Measurements from ENCODE around the gene SFMBT2.
A peak's percentile ranks its signal among the peaks of the same experiment; 100 is the strongest.

SFMBT2 gene

DNA sequence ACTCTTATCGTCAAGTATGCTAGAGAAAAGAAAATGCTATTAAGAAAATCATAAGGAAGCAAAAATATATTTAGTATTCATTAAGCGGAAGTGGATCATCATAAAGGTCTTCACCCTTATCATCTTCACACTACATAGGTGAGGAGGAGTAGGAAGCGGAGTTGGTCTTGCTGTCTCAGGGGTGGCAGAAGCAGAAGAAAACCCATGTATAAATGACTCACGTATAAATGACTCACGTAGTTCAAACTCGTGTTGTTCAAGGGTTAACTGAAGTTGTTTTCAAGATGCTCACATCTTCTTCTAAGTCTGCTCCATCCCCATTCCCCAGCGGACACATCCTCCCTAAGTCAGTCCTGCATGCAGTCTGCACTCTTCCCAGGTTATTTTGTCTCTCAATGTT, 72.4 kb downstream of the SFMBT2 start:
- in situ Hi-C loops (cut with HindIII; ENCODE audit: low pct_unique_long_range_greater_than_20kb, low sequenced_read_pairs), result no loop called here
- DNase-seq (ENCODE audit: low read depth in 1 of 2, low spot score in 1 of 2), result no peak
- TF ChIP-seq JUND (IDR thresholded peaks at IDR 0.05; ENCODE audit: low read depth), result no peak

DNA sequence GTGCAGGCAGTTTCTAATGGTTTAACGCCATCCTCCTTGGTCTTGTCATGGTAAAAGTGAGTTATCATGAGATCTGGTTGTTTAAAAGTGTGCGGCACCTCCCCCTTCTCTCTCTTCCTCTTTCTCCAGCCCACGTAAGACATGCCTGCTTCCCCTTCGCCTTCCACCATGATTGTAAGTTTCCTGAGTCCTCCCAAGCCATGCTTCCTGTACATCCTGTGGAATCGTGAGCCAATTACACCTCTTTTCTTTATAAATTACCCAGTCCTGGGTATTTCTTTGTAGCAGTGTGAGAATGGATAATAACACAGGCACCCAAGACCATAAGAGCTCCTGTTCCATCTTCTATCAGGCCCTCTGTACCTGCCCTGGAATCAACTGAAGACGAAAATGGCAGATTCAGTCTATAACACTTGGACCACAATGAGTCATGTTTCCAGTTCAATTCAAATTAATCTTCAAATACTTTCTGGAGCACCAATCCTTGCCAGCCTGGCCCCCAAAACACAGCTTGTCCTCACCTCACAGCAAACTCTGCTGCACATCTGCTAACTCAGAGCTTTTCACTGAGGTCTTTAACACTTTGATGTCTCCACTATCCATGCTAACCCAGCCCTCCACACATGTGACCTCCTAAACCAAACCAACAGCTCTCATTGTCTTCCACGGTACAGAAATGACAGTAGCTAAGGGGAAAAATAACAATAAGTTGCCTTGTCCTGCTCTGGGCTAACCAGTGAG, 73.2 kb downstream of the SFMBT2 start:
- in situ Hi-C loops (cut with HindIII; ENCODE audit: low pct_unique_long_range_greater_than_20kb, low sequenced_read_pairs), result no loop called here
- no peak for DNase-seq (ENCODE audit: low read depth in 1 of 2, low spot score in 1 of 2)
- TF ChIP-seq JUND (IDR thresholded peaks at IDR 0.05; ENCODE audit: low read depth), result no peak

DNA sequence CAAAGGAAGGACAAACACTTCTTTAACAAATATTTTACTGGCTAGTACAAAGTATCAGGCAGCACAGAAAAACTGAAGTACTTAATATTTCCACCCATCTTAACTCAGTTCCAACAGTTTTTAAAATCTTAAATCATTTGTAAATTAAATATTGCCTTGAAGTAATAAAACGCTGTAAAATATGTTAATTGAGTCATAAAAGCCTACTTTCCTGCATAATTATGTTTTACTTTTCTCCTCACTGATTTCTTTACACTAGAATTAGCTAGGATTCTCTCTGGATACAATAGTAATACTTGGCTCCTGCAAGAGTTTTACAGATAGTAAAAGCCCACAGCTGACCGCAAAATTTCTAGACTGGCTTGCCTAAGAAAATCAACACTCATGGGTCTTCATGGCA, 74.9 kb downstream of the SFMBT2 start:
- DNase-seq (ENCODE audit: low read depth in 1 of 2, low spot score in 1 of 2), result no peak
- in situ Hi-C loops (cut with HindIII; ENCODE audit: low pct_unique_long_range_greater_than_20kb, low sequenced_read_pairs), result no loop called here
- TF ChIP-seq JUND (IDR thresholded peaks at IDR 0.05; ENCODE audit: low read depth), result no peak

DNA sequence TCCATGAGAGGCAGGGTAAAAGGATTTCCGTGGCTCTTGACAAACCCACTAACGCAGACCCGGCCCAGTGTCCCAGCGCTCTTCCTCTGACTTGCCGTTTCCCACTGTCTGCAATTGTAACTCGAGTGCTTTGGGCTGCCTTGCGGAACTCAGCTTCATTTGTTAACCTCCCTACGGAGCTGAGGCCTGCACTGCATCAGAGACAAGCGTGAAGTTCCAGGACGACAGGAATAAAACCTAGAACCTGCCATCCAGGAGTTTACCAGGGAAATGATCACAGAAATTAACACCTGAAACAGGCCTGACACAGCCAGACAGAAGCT, 76.2 kb downstream of the SFMBT2 start:
- in situ Hi-C loops (cut with HindIII; ENCODE audit: low pct_unique_long_range_greater_than_20kb, low sequenced_read_pairs), result no loop called here
- TF ChIP-seq JUND (IDR thresholded peaks at IDR 0.05; ENCODE audit: low read depth), result no peak
- no peak for DNase-seq (ENCODE audit: low read depth in 1 of 2, low spot score in 1 of 2)

DNA sequence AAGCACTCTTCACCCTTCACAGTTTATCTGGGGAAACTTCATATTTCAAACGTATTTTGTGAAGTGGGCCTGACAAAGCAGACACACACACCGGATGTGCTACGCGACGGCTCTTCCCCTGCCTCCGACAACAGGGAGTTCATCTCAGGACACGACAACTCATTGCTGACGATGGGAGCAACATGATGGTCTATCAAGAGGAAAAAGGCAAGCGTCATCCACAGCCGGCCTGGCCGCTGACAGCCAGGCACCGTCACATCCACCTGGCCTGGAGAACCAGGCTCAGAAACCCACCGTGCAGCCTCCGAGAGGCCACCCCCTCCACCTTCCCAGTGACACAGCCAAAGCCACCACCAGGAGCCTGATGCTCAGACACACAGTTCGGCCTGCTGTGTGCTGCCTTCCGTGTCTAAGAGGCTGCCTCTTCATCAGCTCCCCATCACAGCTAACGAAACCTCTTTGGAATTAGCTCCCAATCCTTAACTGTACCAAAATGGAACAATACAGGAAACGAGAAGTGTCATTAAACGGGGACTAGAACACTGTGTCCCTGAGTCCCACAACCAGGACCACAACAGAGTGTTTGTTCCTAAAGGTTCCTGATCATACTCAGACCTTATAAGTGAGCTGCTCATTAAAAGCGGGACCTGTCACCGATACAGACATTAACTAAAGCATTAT, 76.7 kb downstream of the SFMBT2 start:
- TF ChIP-seq JUND (IDR thresholded peaks at IDR 0.05; ENCODE audit: low read depth), result no peak
- no peak for DNase-seq (ENCODE audit: low read depth in 1 of 2, low spot score in 1 of 2)
- in situ Hi-C loops (cut with HindIII; ENCODE audit: low pct_unique_long_range_greater_than_20kb, low sequenced_read_pairs), result no loop called here

DNA sequence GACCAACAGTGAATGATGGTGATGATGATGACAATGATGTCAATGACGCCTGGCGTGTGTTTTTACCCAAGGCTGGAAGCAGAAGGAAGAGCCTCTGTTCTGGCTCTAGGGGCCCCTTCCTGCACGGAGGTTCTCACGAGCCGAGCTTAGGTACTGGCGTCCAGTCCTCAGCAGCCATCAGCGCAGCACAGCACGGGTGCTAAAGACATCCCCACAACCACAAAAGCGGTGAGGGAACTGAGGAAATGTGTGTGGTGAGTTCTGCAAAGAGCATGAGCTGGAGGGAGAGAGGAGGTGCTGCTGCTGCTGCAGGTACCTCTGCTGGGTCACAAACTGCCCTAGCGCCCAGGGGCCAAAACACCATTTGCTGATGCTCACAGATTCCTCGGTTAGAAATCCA, 81.6 kb downstream of the SFMBT2 start:
- no peak for DNase-seq (ENCODE audit: low read depth in 1 of 2, low spot score in 1 of 2)
- in situ Hi-C loops (cut with HindIII; ENCODE audit: low pct_unique_long_range_greater_than_20kb, low sequenced_read_pairs), result no loop called here
- no peak for TF ChIP-seq JUND (IDR thresholded peaks at IDR 0.05; ENCODE audit: low read depth)

DNA sequence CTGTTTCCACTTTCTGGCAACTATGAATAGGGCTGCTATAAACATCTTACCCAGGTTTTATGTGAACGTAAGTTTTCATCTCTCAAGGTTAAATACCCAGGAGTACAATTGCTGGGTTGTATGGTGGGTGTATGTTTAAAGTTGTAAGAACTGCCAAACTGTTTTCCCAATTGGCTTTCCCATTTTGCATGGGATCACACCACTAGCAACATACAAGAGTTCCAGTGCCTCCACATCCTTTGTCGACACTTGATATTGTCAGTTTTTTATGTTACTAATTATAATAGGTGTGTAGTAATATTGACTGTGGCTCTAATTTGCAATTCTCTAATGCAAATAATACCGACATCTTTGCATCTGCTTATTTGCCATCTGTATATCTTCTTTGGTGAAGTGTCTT, 82.9 kb downstream of the SFMBT2 start:
- TF ChIP-seq JUND (IDR thresholded peaks at IDR 0.05; ENCODE audit: low read depth), result no peak
- in situ Hi-C loops (cut with HindIII; ENCODE audit: low pct_unique_long_range_greater_than_20kb, low sequenced_read_pairs), result no loop called here
- no peak for DNase-seq (ENCODE audit: low read depth in 1 of 2, low spot score in 1 of 2)

DNA sequence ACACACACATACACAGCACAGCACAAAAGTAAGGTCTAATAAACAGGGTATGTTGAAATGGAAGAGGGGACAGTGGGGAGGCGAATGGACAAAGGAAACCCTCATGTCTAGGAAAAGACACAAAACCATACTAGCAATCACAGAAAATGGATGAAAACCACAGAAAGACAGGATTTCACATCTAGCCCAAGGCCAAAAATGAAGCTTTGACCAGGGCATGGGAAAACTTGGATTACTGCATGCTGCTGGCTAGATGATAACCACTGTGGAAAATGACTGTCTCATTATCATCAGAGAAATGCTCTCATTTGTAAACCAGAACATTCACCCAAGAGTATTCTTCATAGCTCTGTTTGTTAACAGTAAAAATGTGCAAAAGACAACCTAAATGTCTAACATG, 88.2 kb downstream of the SFMBT2 start:
- TF ChIP-seq JUND (IDR thresholded peaks at IDR 0.05; ENCODE audit: low read depth), result no peak
- no peak for DNase-seq (ENCODE audit: low read depth in 1 of 2, low spot score in 1 of 2)
- in situ Hi-C loops (cut with HindIII; ENCODE audit: low pct_unique_long_range_greater_than_20kb, low sequenced_read_pairs), result no loop called here

DNA sequence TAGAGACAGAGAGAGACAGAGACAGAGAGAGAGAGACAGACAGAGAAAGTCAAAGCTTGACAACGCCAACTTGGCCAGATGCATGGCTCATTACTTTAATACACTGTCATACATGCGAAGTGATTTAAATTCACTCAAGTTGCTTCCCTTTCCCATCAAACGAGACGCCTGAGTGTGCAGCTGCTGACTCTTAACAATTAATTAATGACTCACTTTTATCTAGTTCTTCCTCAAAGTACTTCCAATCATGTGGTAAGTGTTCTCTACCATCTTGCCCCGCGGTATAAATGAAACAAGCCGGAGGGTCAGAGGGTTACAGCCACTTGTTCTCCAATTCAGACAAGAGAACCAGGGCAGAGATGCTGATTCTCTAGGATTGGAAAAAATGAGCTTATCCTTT, 90.8 kb downstream of the SFMBT2 start:
- in situ Hi-C loops (cut with HindIII; ENCODE audit: low pct_unique_long_range_greater_than_20kb, low sequenced_read_pairs), result no loop called here
- no peak for TF ChIP-seq JUND (IDR thresholded peaks at IDR 0.05; ENCODE audit: low read depth)
- DNase-seq (ENCODE audit: low read depth in 1 of 2, low spot score in 1 of 2), result no peak

DNA sequence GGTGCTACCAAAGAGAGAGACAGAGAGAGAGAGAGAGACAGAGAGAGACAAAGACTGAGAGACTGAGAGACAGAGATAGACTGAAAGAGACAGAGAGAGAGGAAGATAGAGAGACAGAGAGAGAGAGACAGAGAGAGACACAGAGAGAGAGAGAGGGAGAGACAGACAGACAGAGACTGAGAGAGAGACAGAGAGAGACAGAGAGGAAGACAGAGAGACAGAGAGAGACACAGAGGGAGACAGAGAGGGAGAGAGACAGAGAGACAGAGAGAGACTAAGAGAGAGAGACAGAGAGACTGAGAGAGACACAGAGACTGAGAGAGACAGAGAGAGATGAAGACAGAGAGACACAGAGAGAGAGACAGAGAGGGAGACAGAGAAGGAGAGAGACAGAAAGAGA, 91.2 kb downstream of the SFMBT2 start:
- DNase-seq (ENCODE audit: low read depth in 1 of 2, low spot score in 1 of 2), result no peak
- in situ Hi-C loops (cut with HindIII; ENCODE audit: low pct_unique_long_range_greater_than_20kb, low sequenced_read_pairs), result no loop called here
- TF ChIP-seq JUND (IDR thresholded peaks at IDR 0.05; ENCODE audit: low read depth), result no peak

DNA sequence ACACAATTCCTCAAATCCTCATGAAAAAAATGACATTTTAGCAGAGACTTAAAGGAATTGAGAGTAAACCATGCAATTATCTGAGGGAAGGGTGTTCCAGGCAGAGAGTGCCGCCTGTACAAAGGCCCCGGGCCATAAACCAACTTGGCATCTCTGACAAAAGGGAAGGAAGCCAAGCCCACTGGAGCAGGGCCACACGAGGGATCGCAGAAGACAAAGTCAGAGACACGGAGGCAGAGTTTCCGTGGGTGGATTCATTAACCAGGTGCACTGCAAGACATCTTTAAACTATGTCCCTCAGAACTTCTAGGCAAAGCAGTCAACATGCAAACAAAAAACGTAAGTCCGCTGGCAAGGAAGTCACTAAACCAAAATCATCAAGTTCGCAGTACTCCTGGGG, 92.0 kb downstream of the SFMBT2 start:
- no peak for TF ChIP-seq JUND (IDR thresholded peaks at IDR 0.05; ENCODE audit: low read depth)
- peak in 1 of 2 experiments; percentile 11 for DNase-seq (ENCODE audit: low read depth in 1 of 2, low spot score in 1 of 2)
- in situ Hi-C loops (cut with HindIII; ENCODE audit: low pct_unique_long_range_greater_than_20kb, low sequenced_read_pairs), result no loop called here

DNA sequence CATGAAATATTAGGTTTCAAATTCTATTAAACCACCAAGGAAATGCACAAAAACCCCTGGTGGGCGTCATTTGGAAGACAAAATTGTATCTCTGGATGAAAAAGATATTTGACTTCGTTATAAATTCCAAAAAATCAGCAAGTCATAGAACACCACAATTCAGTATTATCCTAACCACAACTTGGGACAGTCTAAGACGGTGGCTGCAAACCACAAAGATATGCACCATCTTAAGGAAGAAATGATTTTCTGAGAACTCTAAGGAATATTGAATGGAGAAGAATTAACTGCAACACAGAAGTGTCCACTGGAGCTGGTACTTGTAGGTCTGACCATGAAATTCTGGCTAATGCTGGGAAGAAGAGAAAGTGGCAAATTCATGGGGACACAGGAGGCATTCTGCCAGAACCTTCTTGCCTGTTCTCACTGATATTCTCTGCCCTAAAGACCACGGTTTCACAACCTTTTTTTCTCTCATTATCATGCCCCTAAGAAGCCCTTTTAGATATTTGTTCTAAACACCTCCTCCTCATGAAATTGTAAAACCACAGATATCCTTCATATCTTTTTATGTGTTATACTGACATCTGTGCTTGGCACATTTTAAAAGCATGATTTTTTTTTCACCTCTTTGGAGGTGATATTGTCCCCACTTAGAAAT, 92.9 kb downstream of the SFMBT2 start:
- DNase-seq (ENCODE audit: low read depth in 1 of 2, low spot score in 1 of 2), result no peak
- no peak for TF ChIP-seq JUND (IDR thresholded peaks at IDR 0.05; ENCODE audit: low read depth)
- in situ Hi-C loops (cut with HindIII; ENCODE audit: low pct_unique_long_range_greater_than_20kb, low sequenced_read_pairs), result no loop called here

DNA sequence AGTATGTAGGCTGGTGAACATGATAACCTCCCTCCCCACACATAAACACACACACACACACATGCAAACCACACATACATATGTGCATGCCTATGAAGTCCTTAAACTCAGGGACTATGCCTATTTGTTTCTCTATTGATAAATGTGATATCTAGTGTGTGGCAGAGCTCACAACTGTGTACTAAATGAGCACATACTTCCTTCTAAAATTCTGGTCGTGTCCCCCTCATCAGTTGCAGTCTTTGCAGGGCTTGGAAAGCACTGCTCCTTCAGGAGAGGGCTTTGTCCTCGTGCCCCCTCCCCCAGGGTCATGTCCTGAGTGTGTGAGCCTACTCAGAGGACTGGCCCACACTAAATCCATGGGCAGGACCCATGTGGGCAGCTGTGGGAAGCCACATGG, 94.0 kb downstream of the SFMBT2 start:
- no peak for TF ChIP-seq JUND (IDR thresholded peaks at IDR 0.05; ENCODE audit: low read depth)
- DNase-seq (ENCODE audit: low read depth in 1 of 2, low spot score in 1 of 2), result no peak
- in situ Hi-C loops (cut with HindIII; ENCODE audit: low pct_unique_long_range_greater_than_20kb, low sequenced_read_pairs), result no loop called here
